HCT116 (cell line): ENCODE measurements around the gene RAB11FIP2. TPM values are rescaled to one million over a fixed set of nuclear protein-coding genes. Genes with fewer than 3 reads are reported as not detected.

Experiments used
- ATAC-seq: fragments of 200-7000 bp; cut with Tn5 transposase; 2 replicates; pipeline ENCODE4 v1.9.1; 2020; ENCODE audit warnings: mild to moderate bottlenecking, moderate library complexity
- BruUV-seq: library from RNA; stranded (reverse); fragments of 400-500 nt; replicated peaks from 2 replicates; lab custom pipeline; 2021; lab: Mats Ljungman, UMichigan
- CTCF ChIA-PET: fragments of 300-600 bp; sonication (Branson Sonifier 250); formaldehyde crosslinking; loops from one replicate; lab custom pipeline; 2021; ENCODE audit warnings: antibody characterized with exemption; lab: Charles Lee
- POLR2A ChIA-PET: fragments of 300-600, 350-600 bp; sonication (Branson Sonifier 250); formaldehyde crosslinking; loops from one replicate; lab custom pipeline; 2021; ENCODE audit warnings: antibody characterized with exemption; lab: Charles Lee
- RAD21 ChIA-PET, 2 experiments: fragments of 300-600 bp; sonication (Branson Sonifier 250); formaldehyde crosslinking; loops; one replicate each; lab custom pipeline; 2023; ENCODE audit warnings: low total read pairs in 2 of 2; ENCODE audit not compliant: uncharacterized antibody in 2 of 2, unreplicated experiment in 2 of 2, low non-redundant PET in 1 of 2; lab: Charles Lee
- DNase-seq: peaks from one replicate; pipeline ENCODE4 v3.0.0-alpha.2; 2010; ENCODE audit warnings: low read depth, low spot score
- H2AFZ ChIP-seq: fragments of 200-600 bp; shearing (Covaris generic), sonication (generic); 2 replicates; pipeline ENCODE4 v1.6.1; 2017; ENCODE audit warnings: low read depth, mixed run types, mixed read lengths, antibody characterized with exemption, low read length; ENCODE audit not compliant: poor library complexity, severe bottlenecking
- H3K27ac ChIP-seq: 2 replicates; pipeline ENCODE4 v1.5.1; 2012; ENCODE audit warnings: low read depth, low read length
- H3K27me3 ChIP-seq: fragments of 200-600 bp; sonication (generic); 2 replicates; pipeline ENCODE4 v1.6.1; 2016; ENCODE audit warnings: mixed run types, low read length, mixed read lengths; ENCODE audit not compliant: insufficient read depth
- H3K36me3 ChIP-seq, 2 experiments: fragments of 200-500 bp in 1 of 2; fragments of 200-600 bp in 1 of 2; sonication (Bioruptor generic) in 1 of 2; sonication (generic) in 1 of 2; 2 replicates each; pipeline versions ENCODE4 v1.5.1 to v1.6.1; 2014 to 2016; ENCODE audit warnings: low read length in 2 of 2, inconsistent platforms in 1 of 2, mixed read lengths in 1 of 2, mixed run types in 1 of 2; ENCODE audit not compliant: insufficient read depth in 2 of 2, control insufficient read depth in 1 of 2
- H3K4me1 ChIP-seq, 2 experiments: fragments of 200-600 bp in 1 of 2; sonication (generic) in 1 of 2; 2 replicates each; pipeline versions ENCODE4 v1.5.1 to v1.6.1; 2012 to 2017; ENCODE audit warnings: low read length in 2 of 2, inconsistent platforms in 1 of 2, mild to moderate bottlenecking in 1 of 2, mixed read lengths in 1 of 2, mixed run types in 1 of 2, moderate library complexity in 1 of 2; ENCODE audit not compliant: insufficient read depth in 2 of 2, control insufficient read depth in 1 of 2
- H3K4me2 ChIP-seq: fragments of 200-600 bp; sonication (generic); 2 replicates; pipeline ENCODE4 v1.6.1; 2017; ENCODE audit warnings: mixed run types, low read length, mixed read lengths
- H3K4me3 ChIP-seq, 2 experiments: fragments of 200-600 bp in 1 of 2; sonication (generic) in 1 of 2; replicated peaks in 1 of 2; 2 replicates each; pipeline ENCODE4 v1.5.1; 2011 to 2016; ENCODE audit warnings: low read length in 2 of 2, control low read depth in 1 of 2, low read depth in 1 of 2, mild to moderate bottlenecking in 1 of 2, mixed read lengths in 1 of 2, mixed run types in 1 of 2
- H3K79me2 ChIP-seq: fragments of 200-600 bp; sonication (generic); 2 replicates; pipeline ENCODE4 v1.6.1; 2017; ENCODE audit warnings: mild to moderate bottlenecking, mixed run types, low read length, moderate library complexity, mixed read lengths; ENCODE audit not compliant: insufficient read depth
- H3K9ac ChIP-seq: fragments of 200-600 bp; sonication (generic); 2 replicates; pipeline ENCODE4 v1.6.1; 2016; ENCODE audit warnings: low read length, mixed read lengths
- H3K9me2 ChIP-seq: fragments of 200-600 bp; sonication (generic), shearing (Covaris generic); 2 replicates; pipeline ENCODE4 v1.6.1; 2017; ENCODE audit warnings: mixed run types, mild to moderate bottlenecking, moderate library complexity; ENCODE audit not compliant: insufficient read depth
- H3K9me3 ChIP-seq, 2 experiments: fragments of 200-500 bp in 1 of 2; fragments of 200-600 bp in 1 of 2; sonication (Bioruptor generic) in 1 of 2; sonication (generic) in 1 of 2; 2 replicates each; pipeline ENCODE4 v1.6.1; 2014 to 2017; ENCODE audit warnings: low read length in 2 of 2, mixed read lengths in 2 of 2, inconsistent platforms in 1 of 2, low read depth in 1 of 2, mild to moderate bottlenecking in 1 of 2, mixed run types in 1 of 2, moderate library complexity in 1 of 2; ENCODE audit not compliant: control insufficient read depth in 1 of 2, insufficient read depth in 1 of 2
- H4K20me1 ChIP-seq: fragments of 200-600 bp; sonication (generic), shearing (Covaris generic); 2 replicates; pipeline ENCODE4 v1.6.1; 2017; ENCODE audit warnings: mixed run types, mild to moderate bottlenecking, moderate library complexity; ENCODE audit not compliant: insufficient read depth
- ELF1 ChIP-seq: IDR thresholded peaks from 2 replicates; pipeline ENCODE4 v1.6.1; 2012; ENCODE audit warnings: low read depth, borderline replicate concordance
- FOSL1 ChIP-seq: IDR thresholded peaks from 2 replicates; pipeline ENCODE4 v1.6.1; 2012; ENCODE audit warnings: low read depth
- POLR2A ChIP-seq: IDR thresholded peaks from 2 replicates; pipeline ENCODE4 v1.7.0; 2011; ENCODE audit warnings: borderline replicate concordance; ENCODE audit not compliant: insufficient read depth, insufficient read length; ENCODE audit errors: extremely low read depth
- RAD21 ChIP-seq: IDR thresholded peaks from 2 replicates; pipeline ENCODE4 v1.6.1; 2012; ENCODE audit warnings: low read depth, mild to moderate bottlenecking
- SRF ChIP-seq: IDR thresholded peaks from 2 replicates; pipeline ENCODE4 v1.6.1; 2012; ENCODE audit warnings: low read depth
- ZFX ChIP-seq: fragments of 450-650 bp; IDR thresholded peaks from 2 replicates; pipeline ENCODE4 v1.6.1; 2017
- intact Hi-C: fragments of 100-400 bp; cut with micrococcal nuclease; formaldehyde crosslinking; loops from 2 replicates; pipeline ENCODE4 v1.10.0; 2022
- total RNA-seq: library from RNA; stranded (reverse); gene quantifications from one replicate; pipeline ENCODE4 v1.2.1, GENCODE V29; 2021; ENCODE audit not compliant: unreplicated experiment
- TF ChIP-seq, protein P1 (sequence below): IDR thresholded peaks from 2 replicates; pipeline ENCODE4 v1.6.1; 2012
- TF ChIP-seq, protein P2 (sequence below), 3 experiments: fragments of 200-600 bp in 1 of 3; sonication (generic) in 1 of 3; IDR thresholded peaks in 2 of 3; conservative IDR thresholded peaks in 1 of 3; 2 replicates each; pipeline ENCODE4 v1.5.1; 2012 to 2017; ENCODE audit warnings: low read depth in 2 of 3, low read length in 2 of 3, antibody characterized with exemption in 1 of 3, borderline replicate concordance in 1 of 3, control low read depth in 1 of 3, mild to moderate bottlenecking in 1 of 3, mixed read lengths in 1 of 3, mixed run types in 1 of 3, moderate library complexity in 1 of 3; ENCODE audit not compliant: insufficient read depth in 1 of 3
- TF ChIP-seq, protein P3 (sequence below): IDR thresholded peaks from 2 replicates; pipeline ENCODE4 v1.6.1; 2011; ENCODE audit warnings: mild to moderate bottlenecking, low read length, moderate library complexity; ENCODE audit not compliant: insufficient replicate concordance; ENCODE audit errors: extremely low read depth

RAB11FIP2 gene
- total RNA-seq, 1 experiment from 2014 or later = 16.8 TPM

DNA sequence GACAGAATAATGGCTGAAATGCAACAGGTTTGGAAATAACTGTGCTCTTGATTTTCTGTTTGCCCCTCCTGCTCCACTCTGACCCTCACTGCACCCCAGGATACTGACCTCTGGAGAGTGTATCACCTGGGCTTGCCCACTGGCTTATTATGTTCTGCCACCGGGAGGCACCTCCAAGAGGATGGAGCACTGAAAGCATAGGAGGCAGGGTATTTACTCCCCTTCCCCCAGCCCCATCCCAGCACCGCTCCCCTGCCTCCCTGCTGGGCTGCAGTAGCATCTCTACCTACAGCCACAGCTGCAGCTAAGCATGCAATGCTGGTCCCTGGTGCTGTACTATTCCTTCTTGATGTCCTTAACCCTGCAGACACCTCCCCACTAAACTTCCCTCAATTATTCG, 26.4 kb downstream of the RAB11FIP2 start:
- POLR2A ChIA-PET = no interaction called here
- Histone ChIP-seq H3K9me2 (no peaks in the 10 kb centered on the region), H3K4me2 (no peak overlapping the region), H3K4me3 (no peak overlapping the region), H3K4me1 (no peaks in the 10 kb centered on the region), H3K27ac (no peak overlapping the region), H3K9me3 (no peaks in the 10 kb centered on the region), H3K36me3 (no peaks in the 10 kb centered on the region), H3K79me2 (no peaks in the 10 kb centered on the region), H3K27me3 (no peaks in the 10 kb centered on the region), H4K20me1 (no peaks in the 10 kb centered on the region), H3K9ac (no peak overlapping the region), H2AFZ (no peak overlapping the region)
- TF ChIP-seq, protein P1, sequence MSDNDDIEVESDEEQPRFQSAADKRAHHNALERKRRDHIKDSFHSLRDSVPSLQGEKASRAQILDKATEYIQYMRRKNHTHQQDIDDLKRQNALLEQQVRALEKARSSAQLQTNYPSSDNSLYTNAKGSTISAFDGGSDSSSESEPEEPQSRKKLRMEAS = no peak
- no peak for TF ChIP-seq ZFX
- TF ChIP-seq, protein P2, sequence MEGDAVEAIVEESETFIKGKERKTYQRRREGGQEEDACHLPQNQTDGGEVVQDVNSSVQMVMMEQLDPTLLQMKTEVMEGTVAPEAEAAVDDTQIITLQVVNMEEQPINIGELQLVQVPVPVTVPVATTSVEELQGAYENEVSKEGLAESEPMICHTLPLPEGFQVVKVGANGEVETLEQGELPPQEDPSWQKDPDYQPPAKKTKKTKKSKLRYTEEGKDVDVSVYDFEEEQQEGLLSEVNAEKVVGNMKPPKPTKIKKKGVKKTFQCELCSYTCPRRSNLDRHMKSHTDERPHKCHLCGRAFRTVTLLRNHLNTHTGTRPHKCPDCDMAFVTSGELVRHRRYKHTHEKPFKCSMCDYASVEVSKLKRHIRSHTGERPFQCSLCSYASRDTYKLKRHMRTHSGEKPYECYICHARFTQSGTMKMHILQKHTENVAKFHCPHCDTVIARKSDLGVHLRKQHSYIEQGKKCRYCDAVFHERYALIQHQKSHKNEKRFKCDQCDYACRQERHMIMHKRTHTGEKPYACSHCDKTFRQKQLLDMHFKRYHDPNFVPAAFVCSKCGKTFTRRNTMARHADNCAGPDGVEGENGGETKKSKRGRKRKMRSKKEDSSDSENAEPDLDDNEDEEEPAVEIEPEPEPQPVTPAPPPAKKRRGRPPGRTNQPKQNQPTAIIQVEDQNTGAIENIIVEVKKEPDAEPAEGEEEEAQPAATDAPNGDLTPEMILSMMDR (IDR thresholded peaks at IDR 0.05 in 2 of 3, conservative IDR thresholded peaks at IDR 0.05 in 1 of 3; ENCODE audit: borderline replicate concordance in 1 of 3, insufficient read depth in 1 of 3, low read depth in 2 of 3, low read length in 2 of 3) = 0 out of 6 replicates have a peak, but pooled peaks of 1 of the 3 experiments have one; percentile 17
- ATAC-seq (peak; percentile 64), DNase-seq (no peak)
- BruUV-seq = no TSS peak
- CTCF ChIA-PET = no interaction called here
- RAD21 ChIA-PET = no interaction called here
- intact Hi-C loops = no loop called here

DNA sequence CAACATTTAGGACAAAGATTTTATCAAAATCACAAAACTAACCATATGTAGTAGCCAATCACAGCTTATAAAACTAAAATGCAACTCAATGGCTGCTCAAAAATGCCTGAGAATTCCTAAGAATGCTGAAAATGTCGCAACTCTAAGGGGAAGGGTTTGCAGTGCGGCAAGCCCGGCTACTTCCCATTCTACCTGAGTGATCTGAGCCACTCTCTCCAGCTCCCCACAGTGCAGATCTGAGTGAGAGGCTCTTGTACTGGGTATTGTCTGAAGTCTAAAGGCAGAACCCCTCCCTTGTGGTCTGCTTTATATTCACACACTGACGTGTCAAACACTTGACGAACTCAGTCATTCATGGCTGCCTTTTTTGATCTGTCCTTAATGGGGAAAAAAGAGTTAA, 28.9 kb downstream of the RAB11FIP2 start:
- ATAC-seq (no peak), DNase-seq (no peak)
- Histone ChIP-seq H4K20me1 (no peaks in the 10 kb centered on the region), H3K4me3 (no peak overlapping the region), H3K9me3 (no peaks in the 10 kb centered on the region), H3K27ac (no peak overlapping the region), H3K4me2 (no peak overlapping the region), H3K4me1 (no peaks in the 10 kb centered on the region), H3K9ac (no peak overlapping the region), H2AFZ (no peak overlapping the region), H3K36me3 (no peaks in the 10 kb centered on the region), H3K79me2 (no peaks in the 10 kb centered on the region)
- intact Hi-C loops = no loop called here
- ChIA-PET RAD21 (no interaction called here), CTCF (no interaction called here), POLR2A (no interaction called here)
- TF ChIP-seq POLR2A (no peak), SRF (no peak), ELF1 (no peak), RAD21 (no peak), FOSL1 (no peak)
- TF ChIP-seq, protein P3, sequence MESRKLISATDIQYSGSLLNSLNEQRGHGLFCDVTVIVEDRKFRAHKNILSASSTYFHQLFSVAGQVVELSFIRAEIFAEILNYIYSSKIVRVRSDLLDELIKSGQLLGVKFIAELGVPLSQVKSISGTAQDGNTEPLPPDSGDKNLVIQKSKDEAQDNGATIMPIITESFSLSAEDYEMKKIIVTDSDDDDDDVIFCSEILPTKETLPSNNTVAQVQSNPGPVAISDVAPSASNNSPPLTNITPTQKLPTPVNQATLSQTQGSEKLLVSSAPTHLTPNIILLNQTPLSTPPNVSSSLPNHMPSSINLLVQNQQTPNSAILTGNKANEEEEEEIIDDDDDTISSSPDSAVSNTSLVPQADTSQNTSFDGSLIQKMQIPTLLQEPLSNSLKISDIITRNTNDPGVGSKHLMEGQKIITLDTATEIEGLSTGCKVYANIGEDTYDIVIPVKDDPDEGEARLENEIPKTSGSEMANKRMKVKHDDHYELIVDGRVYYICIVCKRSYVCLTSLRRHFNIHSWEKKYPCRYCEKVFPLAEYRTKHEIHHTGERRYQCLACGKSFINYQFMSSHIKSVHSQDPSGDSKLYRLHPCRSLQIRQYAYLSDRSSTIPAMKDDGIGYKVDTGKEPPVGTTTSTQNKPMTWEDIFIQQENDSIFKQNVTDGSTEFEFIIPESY = no peak
- TF ChIP-seq, protein P1 = no peak
- TF ChIP-seq, all 23 proteins: peak for 0
- BruUV-seq = no TSS peak
- Histone ChIP-seq H3K27me3 (no peaks in the 10 kb centered on the region), H3K9me2 (no peaks in the 10 kb centered on the region)
